ENCODE data around the gene HLA-B. TPM values are rescaled to one million over a fixed set of nuclear protein-coding genes. Genes with fewer than 3 reads are reported as not detected.

Gene HLA-B
- total RNA-seq, 1 experiment from 2014 or later, result 124 TPM

DNA sequence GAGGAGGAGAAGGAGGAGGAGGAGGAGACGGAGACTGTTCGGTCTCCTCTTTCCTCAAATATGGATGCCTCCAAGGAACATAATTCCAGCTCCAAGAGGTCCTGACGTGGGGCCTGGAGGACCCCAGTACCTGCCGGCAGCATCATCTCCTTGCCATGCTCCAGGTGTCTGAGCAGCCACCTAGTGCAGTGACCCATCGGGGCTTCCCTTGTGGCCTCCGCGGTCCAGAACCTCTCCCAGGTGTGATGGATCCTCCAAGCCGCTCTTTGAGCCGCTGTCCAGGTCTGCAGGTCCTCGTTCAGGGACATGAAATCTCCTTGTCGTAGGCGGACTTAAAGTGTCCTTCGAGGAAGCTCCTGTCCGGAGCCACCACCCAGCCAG, 49.3 kb downstream of the HLA-B start:
- H3K9me3 Mint-ChIP-seq, result no peaks in the 10 kb centered on the region
- no peak for DNase-seq (ENCODE audit: low spot score)
- CTCF ChIA-PET, result interaction anchor here (0.9 to 3.0 kb wide), 5 partner anchors 37 to 220 kb away, joined by 3 to 11 read pairs (median 3); no protein-coding TSS in a partner anchor
- peaks cover 51% of the 10 kb centered on the region for H3K27me3 Mint-ChIP-seq (ENCODE audit: low read depth)
- H3K27ac Mint-ChIP-seq, result no peak overlapping the region
- H3K4me3 Mint-ChIP-seq, result peak overlapping the region; percentile 71
- ATAC-seq, result peak; percentile 7; the same call in 1 of the 2 replicates
- POLR2A ChIA-PET, result no interaction called here
- no peak for TF ChIP-seq CBFB (CRISPR knock-in tag; IDR thresholded peaks at IDR 0.05; ENCODE audit: low read depth)
- TF ChIP-seq, protein P1, sequence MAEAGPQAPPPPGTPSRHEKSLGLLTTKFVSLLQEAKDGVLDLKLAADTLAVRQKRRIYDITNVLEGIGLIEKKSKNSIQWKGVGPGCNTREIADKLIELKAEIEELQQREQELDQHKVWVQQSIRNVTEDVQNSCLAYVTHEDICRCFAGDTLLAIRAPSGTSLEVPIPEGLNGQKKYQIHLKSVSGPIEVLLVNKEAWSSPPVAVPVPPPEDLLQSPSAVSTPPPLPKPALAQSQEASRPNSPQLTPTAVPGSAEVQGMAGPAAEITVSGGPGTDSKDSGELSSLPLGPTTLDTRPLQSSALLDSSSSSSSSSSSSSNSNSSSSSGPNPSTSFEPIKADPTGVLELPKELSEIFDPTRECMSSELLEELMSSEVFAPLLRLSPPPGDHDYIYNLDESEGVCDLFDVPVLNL (CRISPR knock-in tag; IDR thresholded peaks at IDR 0.05; ENCODE audit: borderline replicate concordance, low read depth), result no peak
- no peak for TF ChIP-seq OVOL2 (CRISPR knock-in tag; IDR thresholded peaks at IDR 0.05; ENCODE audit: borderline replicate concordance)
- TF ChIP-seq FOXJ3 (CRISPR knock-in tag; IDR thresholded peaks at IDR 0.05; ENCODE audit: borderline replicate concordance), result no peak
- TF ChIP-seq FOXP1 (CRISPR knock-in tag; IDR thresholded peaks at IDR 0.05; ENCODE audit: borderline replicate concordance), result no peak
- no peak for TF ChIP-seq TCF7 (CRISPR knock-in tag; IDR thresholded peaks at IDR 0.05; ENCODE audit: low read depth)
- TF ChIP-seq, protein P2, sequence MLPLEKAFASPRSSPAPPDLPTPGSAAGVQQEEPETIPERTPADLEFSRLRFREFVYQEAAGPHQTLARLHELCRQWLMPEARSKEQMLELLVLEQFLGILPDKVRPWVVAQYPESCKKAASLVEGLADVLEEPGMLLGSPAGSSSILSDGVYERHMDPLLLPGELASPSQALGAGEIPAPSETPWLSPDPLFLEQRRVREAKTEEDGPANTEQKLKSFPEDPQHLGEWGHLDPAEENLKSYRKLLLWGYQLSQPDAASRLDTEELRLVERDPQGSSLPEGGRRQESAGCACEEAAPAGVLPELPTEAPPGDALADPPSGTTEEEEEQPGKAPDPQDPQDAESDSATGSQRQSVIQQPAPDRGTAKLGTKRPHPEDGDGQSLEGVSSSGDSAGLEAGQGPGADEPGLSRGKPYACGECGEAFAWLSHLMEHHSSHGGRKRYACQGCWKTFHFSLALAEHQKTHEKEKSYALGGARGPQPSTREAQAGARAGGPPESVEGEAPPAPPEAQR (CRISPR knock-in tag; IDR thresholded peaks at IDR 0.05), result no peak
- H3K36me3 Mint-ChIP-seq, result no peaks in the 10 kb centered on the region
- H3K4me1 Mint-ChIP-seq, result no peaks in the 10 kb centered on the region

DNA sequence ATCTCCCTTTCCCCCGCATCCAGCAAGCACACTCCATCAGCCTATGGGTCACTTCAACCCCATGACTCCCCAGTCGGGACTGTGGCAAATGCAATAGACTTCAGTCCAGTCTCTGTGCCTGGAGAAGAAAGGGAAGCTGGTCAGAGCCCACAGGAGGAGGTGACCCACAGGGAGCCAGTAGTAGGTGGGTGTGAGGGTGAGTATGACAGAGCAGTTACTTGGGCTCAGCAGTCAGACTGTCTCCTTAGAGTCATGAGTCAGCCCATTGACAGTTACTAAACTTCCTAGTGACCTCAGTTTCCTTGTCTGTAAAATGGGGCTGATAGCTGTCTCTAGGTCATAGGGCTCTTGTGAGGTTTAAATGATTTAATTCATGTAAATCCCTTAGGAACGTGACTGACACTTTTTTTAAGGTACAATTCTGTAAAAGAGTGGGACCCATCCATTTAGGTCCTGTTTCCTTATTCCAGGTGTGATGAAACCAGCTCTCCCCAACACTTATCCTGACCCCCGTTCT, 51.2 kb downstream of the HLA-B start:
- ATAC-seq, result no peak
- no peak overlapping the region for H3K27ac Mint-ChIP-seq
- H3K9me3 Mint-ChIP-seq, result no peaks in the 10 kb centered on the region
- H3K4me1 Mint-ChIP-seq, result no peaks in the 10 kb centered on the region
- no peak overlapping the region for H3K4me3 Mint-ChIP-seq
- CTCF ChIA-PET, result no interaction called here
- POLR2A ChIA-PET, result no interaction called here
- DNase-seq (ENCODE audit: low spot score), result no peak
- no peaks in the 10 kb centered on the region for H3K36me3 Mint-ChIP-seq
- peaks cover 52% of the 10 kb centered on the region for H3K27me3 Mint-ChIP-seq (ENCODE audit: low read depth)
- TF ChIP-seq, protein P3, sequence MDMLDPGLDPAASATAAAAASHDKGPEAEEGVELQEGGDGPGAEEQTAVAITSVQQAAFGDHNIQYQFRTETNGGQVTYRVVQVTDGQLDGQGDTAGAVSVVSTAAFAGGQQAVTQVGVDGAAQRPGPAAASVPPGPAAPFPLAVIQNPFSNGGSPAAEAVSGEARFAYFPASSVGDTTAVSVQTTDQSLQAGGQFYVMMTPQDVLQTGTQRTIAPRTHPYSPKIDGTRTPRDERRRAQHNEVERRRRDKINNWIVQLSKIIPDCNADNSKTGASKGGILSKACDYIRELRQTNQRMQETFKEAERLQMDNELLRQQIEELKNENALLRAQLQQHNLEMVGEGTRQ (CRISPR knock-in tag; IDR thresholded peaks at IDR 0.05), result no peak
- TF ChIP-seq ELF4 (CRISPR knock-in tag; IDR thresholded peaks at IDR 0.05; ENCODE audit: low read depth), result no peak
- TF ChIP-seq, protein P2 (CRISPR knock-in tag; IDR thresholded peaks at IDR 0.05), result no peak
- no peak for TF ChIP-seq ZNF416 (CRISPR knock-in tag; IDR thresholded peaks at IDR 0.05)
- no peak for TF ChIP-seq ZNF138 (CRISPR knock-in tag; conservative IDR thresholded peaks at IDR 0.05)
- TF ChIP-seq NFATC4 (CRISPR knock-in tag; IDR thresholded peaks at IDR 0.05), result no peak
- TF ChIP-seq, protein P4, sequence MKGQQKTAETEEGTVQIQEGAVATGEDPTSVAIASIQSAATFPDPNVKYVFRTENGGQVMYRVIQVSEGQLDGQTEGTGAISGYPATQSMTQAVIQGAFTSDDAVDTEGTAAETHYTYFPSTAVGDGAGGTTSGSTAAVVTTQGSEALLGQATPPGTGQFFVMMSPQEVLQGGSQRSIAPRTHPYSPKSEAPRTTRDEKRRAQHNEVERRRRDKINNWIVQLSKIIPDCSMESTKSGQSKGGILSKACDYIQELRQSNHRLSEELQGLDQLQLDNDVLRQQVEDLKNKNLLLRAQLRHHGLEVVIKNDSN (CRISPR knock-in tag; IDR thresholded peaks at IDR 0.05), result no peak
- no peak for TF ChIP-seq NR2C2 (CRISPR knock-in tag; IDR thresholded peaks at IDR 0.05)
- TF ChIP-seq GTF2I (CRISPR knock-in tag; conservative IDR thresholded peaks at IDR 0.05), result no peak
- TF ChIP-seq, protein P5, sequence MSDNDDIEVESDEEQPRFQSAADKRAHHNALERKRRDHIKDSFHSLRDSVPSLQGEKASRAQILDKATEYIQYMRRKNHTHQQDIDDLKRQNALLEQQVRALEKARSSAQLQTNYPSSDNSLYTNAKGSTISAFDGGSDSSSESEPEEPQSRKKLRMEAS (CRISPR knock-in tag; IDR thresholded peaks at IDR 0.05), result no peak
- TF ChIP-seq, protein P6, sequence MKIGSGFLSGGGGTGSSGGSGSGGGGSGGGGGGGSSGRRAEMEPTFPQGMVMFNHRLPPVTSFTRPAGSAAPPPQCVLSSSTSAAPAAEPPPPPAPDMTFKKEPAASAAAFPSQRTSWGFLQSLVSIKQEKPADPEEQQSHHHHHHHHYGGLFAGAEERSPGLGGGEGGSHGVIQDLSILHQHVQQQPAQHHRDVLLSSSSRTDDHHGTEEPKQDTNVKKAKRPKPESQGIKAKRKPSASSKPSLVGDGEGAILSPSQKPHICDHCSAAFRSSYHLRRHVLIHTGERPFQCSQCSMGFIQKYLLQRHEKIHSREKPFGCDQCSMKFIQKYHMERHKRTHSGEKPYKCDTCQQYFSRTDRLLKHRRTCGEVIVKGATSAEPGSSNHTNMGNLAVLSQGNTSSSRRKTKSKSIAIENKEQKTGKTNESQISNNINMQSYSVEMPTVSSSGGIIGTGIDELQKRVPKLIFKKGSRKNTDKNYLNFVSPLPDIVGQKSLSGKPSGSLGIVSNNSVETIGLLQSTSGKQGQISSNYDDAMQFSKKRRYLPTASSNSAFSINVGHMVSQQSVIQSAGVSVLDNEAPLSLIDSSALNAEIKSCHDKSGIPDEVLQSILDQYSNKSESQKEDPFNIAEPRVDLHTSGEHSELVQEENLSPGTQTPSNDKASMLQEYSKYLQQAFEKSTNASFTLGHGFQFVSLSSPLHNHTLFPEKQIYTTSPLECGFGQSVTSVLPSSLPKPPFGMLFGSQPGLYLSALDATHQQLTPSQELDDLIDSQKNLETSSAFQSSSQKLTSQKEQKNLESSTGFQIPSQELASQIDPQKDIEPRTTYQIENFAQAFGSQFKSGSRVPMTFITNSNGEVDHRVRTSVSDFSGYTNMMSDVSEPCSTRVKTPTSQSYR (CRISPR knock-in tag; IDR thresholded peaks at IDR 0.05), result no peak
- TF ChIP-seq FOXP1 (CRISPR knock-in tag; IDR thresholded peaks at IDR 0.05; ENCODE audit: borderline replicate concordance), result no peak
- TF ChIP-seq, protein P7, sequence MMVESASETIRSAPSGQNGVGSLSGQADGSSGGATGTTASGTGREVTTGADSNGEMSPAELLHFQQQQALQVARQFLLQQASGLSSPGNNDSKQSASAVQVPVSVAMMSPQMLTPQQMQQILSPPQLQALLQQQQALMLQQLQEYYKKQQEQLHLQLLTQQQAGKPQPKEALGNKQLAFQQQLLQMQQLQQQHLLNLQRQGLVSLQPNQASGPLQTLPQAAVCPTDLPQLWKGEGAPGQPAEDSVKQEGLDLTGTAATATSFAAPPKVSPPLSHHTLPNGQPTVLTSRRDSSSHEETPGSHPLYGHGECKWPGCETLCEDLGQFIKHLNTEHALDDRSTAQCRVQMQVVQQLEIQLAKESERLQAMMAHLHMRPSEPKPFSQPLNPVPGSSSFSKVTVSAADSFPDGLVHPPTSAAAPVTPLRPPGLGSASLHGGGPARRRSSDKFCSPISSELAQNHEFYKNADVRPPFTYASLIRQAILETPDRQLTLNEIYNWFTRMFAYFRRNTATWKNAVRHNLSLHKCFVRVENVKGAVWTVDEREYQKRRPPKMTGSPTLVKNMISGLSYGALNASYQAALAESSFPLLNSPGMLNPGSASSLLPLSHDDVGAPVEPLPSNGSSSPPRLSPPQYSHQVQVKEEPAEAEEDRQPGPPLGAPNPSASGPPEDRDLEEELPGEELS (CRISPR knock-in tag; IDR thresholded peaks at IDR 0.05), result no peak
- no peak for TF ChIP-seq ZNF232 (CRISPR knock-in tag; IDR thresholded peaks at IDR 0.05)
- TF ChIP-seq CBFB (CRISPR knock-in tag; IDR thresholded peaks at IDR 0.05; ENCODE audit: low read depth), result no peak
- no peak for TF ChIP-seq TEAD1 (CRISPR knock-in tag; IDR thresholded peaks at IDR 0.05)
